Measurements from ENCODE around the gene SLC52A1. TPM values are rescaled to one million over a fixed set of nuclear protein-coding genes. Genes with fewer than 3 reads are reported as not detected.

Gene SLC52A1
- total and polyA plus RNA-seq, 2 of the 13 experiments (the other 11 are each of a cell fraction or from before 2014, with no cell fraction given) = 0.03 to 0.13 TPM

DNA sequence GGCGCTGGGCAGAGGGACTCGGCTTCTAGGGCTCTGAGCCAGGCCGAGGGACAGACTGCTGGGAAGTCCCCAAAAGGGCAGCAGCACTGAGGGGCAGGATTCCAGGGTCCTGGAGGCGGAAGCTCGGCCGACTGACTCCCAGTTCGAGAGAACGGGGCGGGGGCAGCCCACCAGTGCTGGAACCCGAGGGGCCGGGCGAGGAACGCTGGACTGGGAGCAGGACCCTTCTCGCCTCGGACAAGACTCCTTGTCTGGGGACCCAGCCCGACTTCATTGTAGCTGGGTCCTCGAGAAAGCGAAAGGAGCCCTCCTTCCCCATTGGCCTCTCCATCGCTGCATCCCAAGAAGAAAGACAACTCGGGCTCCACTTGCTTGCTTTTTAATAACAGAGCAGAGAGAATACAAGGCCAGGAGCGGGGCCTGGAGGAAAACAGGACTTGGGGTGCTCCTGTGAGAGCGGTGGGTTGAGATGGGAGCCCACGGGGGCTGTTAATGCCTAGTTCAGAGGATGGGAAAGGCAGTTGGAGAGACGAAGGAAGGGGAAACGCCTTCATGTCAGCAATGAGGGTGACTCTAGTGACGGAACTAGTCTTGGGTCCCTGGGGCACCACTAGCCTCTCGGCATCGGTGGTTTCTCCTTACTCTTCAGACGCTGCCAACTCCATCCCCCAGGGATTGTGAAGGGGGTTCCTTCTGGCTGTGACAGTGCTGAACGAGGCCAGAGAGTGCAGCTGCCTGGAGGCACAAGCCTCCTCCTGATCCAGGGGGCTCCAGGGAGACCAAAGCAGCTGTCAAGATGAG is 47.3 kb downstream of the SLC52A1 start (continued):
- TF ChIP-seq, protein P1, sequence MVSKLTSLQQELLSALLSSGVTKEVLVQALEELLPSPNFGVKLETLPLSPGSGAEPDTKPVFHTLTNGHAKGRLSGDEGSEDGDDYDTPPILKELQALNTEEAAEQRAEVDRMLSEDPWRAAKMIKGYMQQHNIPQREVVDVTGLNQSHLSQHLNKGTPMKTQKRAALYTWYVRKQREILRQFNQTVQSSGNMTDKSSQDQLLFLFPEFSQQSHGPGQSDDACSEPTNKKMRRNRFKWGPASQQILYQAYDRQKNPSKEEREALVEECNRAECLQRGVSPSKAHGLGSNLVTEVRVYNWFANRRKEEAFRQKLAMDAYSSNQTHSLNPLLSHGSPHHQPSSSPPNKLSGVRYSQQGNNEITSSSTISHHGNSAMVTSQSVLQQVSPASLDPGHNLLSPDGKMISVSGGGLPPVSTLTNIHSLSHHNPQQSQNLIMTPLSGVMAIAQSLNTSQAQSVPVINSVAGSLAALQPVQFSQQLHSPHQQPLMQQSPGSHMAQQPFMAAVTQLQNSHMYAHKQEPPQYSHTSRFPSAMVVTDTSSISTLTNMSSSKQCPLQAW (CRISPR knock-in tag; IDR thresholded peaks at IDR 0.05) = 0 out of 2 replicates have a peak, but pooled peaks have one; percentile 28
- peak; percentile 59; the same call in 1 of the 2 replicates for TF ChIP-seq ZNF557 (CRISPR knock-in tag; IDR thresholded peaks at IDR 0.05)

DNA sequence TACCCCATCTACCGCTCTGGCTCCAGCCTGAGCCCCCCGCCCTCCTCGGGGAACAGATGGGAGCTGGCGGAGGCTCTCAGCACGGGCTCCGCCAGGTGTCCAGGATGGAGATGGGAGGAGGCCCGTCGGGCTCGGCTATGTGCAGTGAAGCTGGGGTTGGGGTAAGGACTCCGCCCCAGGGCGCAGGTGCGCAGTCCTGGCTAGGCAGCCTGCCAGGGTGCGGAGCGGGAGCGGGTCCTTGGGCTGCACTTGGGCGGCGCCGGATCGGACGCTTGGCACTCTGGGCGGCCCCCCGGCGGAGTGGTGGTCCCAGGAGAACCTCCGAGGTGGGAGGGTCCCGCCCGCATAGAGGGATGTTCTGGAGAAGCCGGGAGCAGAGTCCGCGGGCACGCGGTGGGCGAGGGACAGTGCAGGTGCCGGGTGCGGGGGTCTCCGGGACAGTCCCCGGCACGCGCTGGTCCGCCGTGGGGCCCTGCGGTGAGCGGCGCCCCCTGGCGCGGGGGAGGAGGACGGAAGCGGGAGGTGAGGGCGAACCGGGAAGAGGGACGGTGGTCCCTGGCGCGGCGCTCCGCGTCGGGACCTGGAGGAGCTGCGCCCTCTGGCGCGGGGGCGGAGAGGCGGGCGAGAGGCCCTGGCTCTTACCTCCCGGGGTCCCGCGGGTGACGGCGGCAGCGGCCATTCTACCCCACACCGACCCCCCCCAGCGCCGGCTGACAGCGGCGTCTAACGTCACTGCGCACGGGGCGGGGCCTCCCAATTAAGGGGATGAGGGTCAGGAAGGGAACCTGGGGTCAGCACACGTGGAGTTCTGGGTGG is 48.1 kb downstream of the SLC52A1 start, which contains the start of gene CAMTA2:
CAMTA2 (minus strand) TSS at position 725 of the 816 bp plus-strand sequence. CDS start 1,453 bp downstream, outside the sequence.
- Histone ChIP-seq H3K27me3 (ENCODE audit: control insufficient read depth in 1 of 2, insufficient read depth in 2 of 2, low read length in 2 of 2) (no peaks in the 10 kb centered on the region), H3K27ac (ENCODE audit: extremely low read length, insufficient read depth, low read length) (peak within 1 kb of the TSS; percentile 55), H3K4me2 (ENCODE audit: low read depth, low read length) (peak within 1 kb of the TSS; percentile 94), H3K4me1 (ENCODE audit: insufficient read depth, low read length) (peaks cover 30% of the 10 kb centered on the region), H3K9ac (ENCODE audit: insufficient read depth, low read depth, low read length) (peak within 1 kb of the TSS; percentile 70), H3K9me3 (ENCODE audit: low read length) (no peaks in the 10 kb centered on the region), H2AFZ (ENCODE audit: low read length) (no peak within 1 kb of the TSS), H3K36me3 (replicated peaks in 1 of 2; ENCODE audit: control insufficient read depth in 1 of 2, insufficient read depth in 2 of 2, low read length in 2 of 2) (peaks cover 0 to 3% of the 10 kb centered on the region in 2 experiments; a peak in 2 of 5 replicates), H4K20me1 (ENCODE audit: insufficient read depth, low read length) (no peaks in the 10 kb centered on the region), H3K79me2 (ENCODE audit: insufficient read depth, low read length) (no peaks in the 10 kb centered on the region), H3K4me3 (replicated peaks in 1 of 3; ENCODE audit: insufficient read depth in 1 of 3, low read depth in 2 of 3, low read length in 3 of 3) (peak within 1 kb of the TSS; percentile 80 to 87 (median 84))
- ChIA-PET POLR2A (interaction anchor here (0.7 to 5.6 kb wide), 10 partner anchors 9 to 78 kb away, joined by 3 to 78 read pairs (median 4); partner anchors contain the start of genes INCA1, KIF1C, RNF167 and SLC25A11), CTCF (ENCODE audit: low intra/inter-chr PET ratio, low total read pairs) (interaction anchor here (1.2 to 2.0 kb wide), 2 partner anchors 75 to 78 kb away, joined by 3 to 7 read pairs; no protein-coding TSS in a partner anchor)
- BruUV-seq (replicated peaks) = no TSS peak
- FAIRE-seq (no peak), ATAC-seq (peak; percentile 79), DNase-seq (ENCODE audit: low spot score) (peak; percentile 72)
- WGBS (ENCODE audit: low lambda C conversion rate) = 1% methylated on average over 17 of the region's 78 CpGs
- in situ Hi-C loops (cut with HindIII; ENCODE audit: extremely low pct_ligation_motif_present, low pct_unique_long_range_greater_than_20kb) (no loop called here), intact Hi-C loops (cut with micrococcal nuclease; ENCODE audit: unreplicated experiment) (loop anchor here (2.0 kb wide), 1 partner anchor 76 kb away; no protein-coding TSS in a partner anchor)
- no peak; the same call in 1 of the 2 replicates for TF ChIP-seq ZNF225 (CRISPR knock-in tag; IDR thresholded peaks at IDR 0.05)
- TF ChIP-seq ZNF30 (CRISPR knock-in tag; IDR thresholded peaks at IDR 0.05) = no peak
- peak; percentile 60; the same call in 1 of the 2 replicates for TF ChIP-seq KDM5B (CRISPR knock-in tag; IDR thresholded peaks at IDR 0.05; ENCODE audit: borderline replicate concordance)
- no peak for TF ChIP-seq ZKSCAN5 (CRISPR knock-in tag; IDR thresholded peaks at IDR 0.05)
- TF ChIP-seq, protein P2, sequence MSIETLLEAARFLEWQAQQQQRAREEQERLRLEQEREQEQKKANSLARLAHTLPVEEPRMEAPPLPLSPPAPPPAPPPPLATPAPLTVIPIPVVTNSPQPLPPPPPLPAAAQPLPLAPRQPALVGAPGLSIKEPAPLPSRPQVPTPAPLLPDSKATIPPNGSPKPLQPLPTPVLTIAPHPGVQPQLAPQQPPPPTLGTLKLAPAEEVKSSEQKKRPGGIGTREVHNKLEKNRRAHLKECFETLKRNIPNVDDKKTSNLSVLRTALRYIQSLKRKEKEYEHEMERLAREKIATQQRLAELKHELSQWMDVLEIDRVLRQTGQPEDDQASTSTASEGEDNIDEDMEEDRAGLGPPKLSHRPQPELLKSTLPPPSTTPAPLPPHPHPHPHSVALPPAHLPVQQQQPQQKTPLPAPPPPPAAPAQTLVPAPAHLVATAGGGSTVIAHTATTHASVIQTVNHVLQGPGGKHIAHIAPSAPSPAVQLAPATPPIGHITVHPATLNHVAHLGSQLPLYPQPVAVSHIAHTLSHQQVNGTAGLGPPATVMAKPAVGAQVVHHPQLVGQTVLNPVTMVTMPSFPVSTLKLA (IDR thresholded peaks at IDR 0.05) = no peak
- no peak for TF ChIP-seq NFYC (CRISPR knock-in tag; IDR thresholded peaks at IDR 0.05)
- peak; percentile 15; the same call in 1 of the 2 replicates for TF ChIP-seq ZNF605 (CRISPR knock-in tag; IDR thresholded peaks at IDR 0.05)
- TF ChIP-seq GTF3A (CRISPR knock-in tag; conservative IDR thresholded peaks at IDR 0.05) = no peak
- TF ChIP-seq, protein P3, sequence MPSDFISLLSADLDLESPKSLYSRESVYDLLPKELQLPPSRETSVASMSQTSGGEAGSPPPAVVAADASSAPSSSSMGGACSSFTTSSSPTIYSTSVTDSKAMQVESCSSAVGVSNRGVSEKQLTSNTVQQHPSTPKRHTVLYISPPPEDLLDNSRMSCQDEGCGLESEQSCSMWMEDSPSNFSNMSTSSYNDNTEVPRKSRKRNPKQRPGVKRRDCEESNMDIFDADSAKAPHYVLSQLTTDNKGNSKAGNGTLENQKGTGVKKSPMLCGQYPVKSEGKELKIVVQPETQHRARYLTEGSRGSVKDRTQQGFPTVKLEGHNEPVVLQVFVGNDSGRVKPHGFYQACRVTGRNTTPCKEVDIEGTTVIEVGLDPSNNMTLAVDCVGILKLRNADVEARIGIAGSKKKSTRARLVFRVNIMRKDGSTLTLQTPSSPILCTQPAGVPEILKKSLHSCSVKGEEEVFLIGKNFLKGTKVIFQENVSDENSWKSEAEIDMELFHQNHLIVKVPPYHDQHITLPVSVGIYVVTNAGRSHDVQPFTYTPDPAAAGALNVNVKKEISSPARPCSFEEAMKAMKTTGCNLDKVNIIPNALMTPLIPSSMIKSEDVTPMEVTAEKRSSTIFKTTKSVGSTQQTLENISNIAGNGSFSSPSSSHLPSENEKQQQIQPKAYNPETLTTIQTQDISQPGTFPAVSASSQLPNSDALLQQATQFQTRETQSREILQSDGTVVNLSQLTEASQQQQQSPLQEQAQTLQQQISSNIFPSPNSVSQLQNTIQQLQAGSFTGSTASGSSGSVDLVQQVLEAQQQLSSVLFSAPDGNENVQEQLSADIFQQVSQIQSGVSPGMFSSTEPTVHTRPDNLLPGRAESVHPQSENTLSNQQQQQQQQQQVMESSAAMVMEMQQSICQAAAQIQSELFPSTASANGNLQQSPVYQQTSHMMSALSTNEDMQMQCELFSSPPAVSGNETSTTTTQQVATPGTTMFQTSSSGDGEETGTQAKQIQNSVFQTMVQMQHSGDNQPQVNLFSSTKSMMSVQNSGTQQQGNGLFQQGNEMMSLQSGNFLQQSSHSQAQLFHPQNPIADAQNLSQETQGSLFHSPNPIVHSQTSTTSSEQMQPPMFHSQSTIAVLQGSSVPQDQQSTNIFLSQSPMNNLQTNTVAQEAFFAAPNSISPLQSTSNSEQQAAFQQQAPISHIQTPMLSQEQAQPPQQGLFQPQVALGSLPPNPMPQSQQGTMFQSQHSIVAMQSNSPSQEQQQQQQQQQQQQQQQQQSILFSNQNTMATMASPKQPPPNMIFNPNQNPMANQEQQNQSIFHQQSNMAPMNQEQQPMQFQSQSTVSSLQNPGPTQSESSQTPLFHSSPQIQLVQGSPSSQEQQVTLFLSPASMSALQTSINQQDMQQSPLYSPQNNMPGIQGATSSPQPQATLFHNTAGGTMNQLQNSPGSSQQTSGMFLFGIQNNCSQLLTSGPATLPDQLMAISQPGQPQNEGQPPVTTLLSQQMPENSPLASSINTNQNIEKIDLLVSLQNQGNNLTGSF (CRISPR knock-in tag; IDR thresholded peaks at IDR 0.05) = no peak

Data from HepG2 (cell line).